Fibroblast of lung (primary cell): ENCODE data around the gene STAB2. TPM values are rescaled to one million over a fixed set of nuclear protein-coding genes. Genes with fewer than 3 reads are reported as not detected.

Experiments used
- DNase-seq, 2 donors: peaks; one replicate each; pipeline versions ENCODE4 v3.0.0 to v3.0.0-alpha.2; 2010; ENCODE audit warnings: low read depth in 2 of 2
- H2AFZ ChIP-seq: 2 replicates; pipeline ENCODE4 v1.5.1; 2012; ENCODE audit warnings: low read length, control low read depth, inconsistent platforms
- H3K27ac ChIP-seq: 2 replicates; pipeline ENCODE4 v1.5.1; 2011; ENCODE audit warnings: low read length, control low read depth; ENCODE audit not compliant: insufficient read depth
- H3K27me3 ChIP-seq: 2 replicates; pipeline ENCODE4 v1.5.1; 2011; ENCODE audit warnings: mild to moderate bottlenecking, low read length; ENCODE audit not compliant: control insufficient read depth, insufficient read depth
- H3K36me3 ChIP-seq: 2 replicates; pipeline ENCODE4 v1.5.1; 2011; ENCODE audit warnings: low read length; ENCODE audit not compliant: control insufficient read depth, insufficient read depth
- H3K4me1 ChIP-seq: 2 replicates; pipeline ENCODE4 v1.5.1; 2011; ENCODE audit warnings: low read length; ENCODE audit not compliant: control insufficient read depth, insufficient read depth; ENCODE audit errors: extremely low read depth
- H3K4me2 ChIP-seq: 2 replicates; pipeline ENCODE4 v1.5.1; 2011; ENCODE audit warnings: low read length, control low read depth; ENCODE audit not compliant: insufficient read depth; ENCODE audit errors: extremely low read depth
- H3K4me3 ChIP-seq, 4 experiments: fragments of 200-600 bp in 1 of 4; sonication (generic) in 1 of 4; replicated peaks in 1 of 4; 2 replicates each; pipeline ENCODE4 v1.5.1; 2011 to 2016; ENCODE audit warnings: low read length in 4 of 4, low read depth in 3 of 4, mild to moderate bottlenecking in 3 of 4, control low read depth in 2 of 4, inconsistent platforms in 1 of 4, mixed read lengths in 1 of 4; ENCODE audit not compliant: insufficient read depth in 1 of 4; ENCODE audit errors: control extremely low read depth in 1 of 4
- H3K79me2 ChIP-seq: 2 replicates; pipeline ENCODE4 v1.5.1; 2012; ENCODE audit warnings: mild to moderate bottlenecking, low read length, inconsistent platforms; ENCODE audit not compliant: control insufficient read depth, insufficient read depth
- H3K9ac ChIP-seq: 2 replicates; pipeline ENCODE4 v1.5.1; 2011; ENCODE audit warnings: mild to moderate bottlenecking, low read length, control low read depth; ENCODE audit not compliant: insufficient read depth
- H3K9me3 ChIP-seq: 2 replicates; pipeline ENCODE4 v1.5.1; 2012; ENCODE audit warnings: low read depth, low read length; ENCODE audit not compliant: control insufficient read depth, insufficient read depth
- H4K20me1 ChIP-seq: 2 replicates; pipeline ENCODE4 v1.5.1; 2011; ENCODE audit warnings: low read length; ENCODE audit not compliant: control insufficient read depth, insufficient read depth; ENCODE audit errors: extremely low read depth
- EZH2 ChIP-seq: IDR thresholded peaks from 2 replicates; pipeline ENCODE4 v1.5.1; 2012; ENCODE audit warnings: low read length, control low read depth, mild to moderate bottlenecking; ENCODE audit errors: missing control alignments
- polyA plus RNA-seq, 2 donors: library from polyadenylated mRNA; depleted of rRNA in 1 of 2; stranded (reverse) in 1 of 2; unstranded in 1 of 2; fragments of >200 nt; gene quantifications; 2 replicates each; pipeline ENCODE4 v1.2.1, GENCODE V29; 2011 to 2012; ENCODE audit warnings: missing spikeins in 1 of 2
- total RNA-seq: library from RNA; depleted of rRNA; stranded (reverse); fragments of >200 nt; gene quantifications from 2 replicates; pipeline ENCODE4 v1.2.1, GENCODE V29; 2014
- TF ChIP-seq, protein P1 (sequence below), 2 donors: IDR thresholded peaks in 1 of 2; conservative IDR thresholded peaks in 1 of 2; 1 replicate in 1 of 2; 2 replicates in 1 of 2; pipeline ENCODE4 v1.5.1; 2011 to 2012; ENCODE audit warnings: low read length in 2 of 2, control low read depth in 1 of 2, inconsistent platforms in 1 of 2, low read depth in 1 of 2, mild to moderate bottlenecking in 1 of 2

STAB2 gene
- total and polyA plus RNA-seq, 2 donors (not counting 1 experiment from before 2014, with no cell fraction given): not detected

GRCh38 chr12:103780992-103781391, 193.9 kb downstream of the STAB2 start:
- Histone ChIP-seq H3K4me1 (peaks cover 5% of the 10 kb centered on the region), H3K27me3 (no peaks in the 10 kb centered on the region), H3K79me2 (no peaks in the 10 kb centered on the region), H3K9ac (no peak overlapping the region), H2AFZ (no peak overlapping the region), H3K36me3 (peaks cover 13% of the 10 kb centered on the region), H3K9me3 (no peaks in the 10 kb centered on the region), H3K4me3 (no peak overlapping the region), H3K27ac (no peak overlapping the region), H4K20me1 (no peaks in the 10 kb centered on the region), H3K4me2 (no peak overlapping the region)
- DNase-seq: no peak
- TF ChIP-seq, protein P1, sequence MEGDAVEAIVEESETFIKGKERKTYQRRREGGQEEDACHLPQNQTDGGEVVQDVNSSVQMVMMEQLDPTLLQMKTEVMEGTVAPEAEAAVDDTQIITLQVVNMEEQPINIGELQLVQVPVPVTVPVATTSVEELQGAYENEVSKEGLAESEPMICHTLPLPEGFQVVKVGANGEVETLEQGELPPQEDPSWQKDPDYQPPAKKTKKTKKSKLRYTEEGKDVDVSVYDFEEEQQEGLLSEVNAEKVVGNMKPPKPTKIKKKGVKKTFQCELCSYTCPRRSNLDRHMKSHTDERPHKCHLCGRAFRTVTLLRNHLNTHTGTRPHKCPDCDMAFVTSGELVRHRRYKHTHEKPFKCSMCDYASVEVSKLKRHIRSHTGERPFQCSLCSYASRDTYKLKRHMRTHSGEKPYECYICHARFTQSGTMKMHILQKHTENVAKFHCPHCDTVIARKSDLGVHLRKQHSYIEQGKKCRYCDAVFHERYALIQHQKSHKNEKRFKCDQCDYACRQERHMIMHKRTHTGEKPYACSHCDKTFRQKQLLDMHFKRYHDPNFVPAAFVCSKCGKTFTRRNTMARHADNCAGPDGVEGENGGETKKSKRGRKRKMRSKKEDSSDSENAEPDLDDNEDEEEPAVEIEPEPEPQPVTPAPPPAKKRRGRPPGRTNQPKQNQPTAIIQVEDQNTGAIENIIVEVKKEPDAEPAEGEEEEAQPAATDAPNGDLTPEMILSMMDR (conservative IDR thresholded peaks at IDR 0.05 in 1 of 2, IDR thresholded peaks at IDR 0.05 in 1 of 2; ENCODE audit: low read depth in 1 of 2, low read length in 2 of 2): no peak
- no peak for TF ChIP-seq EZH2

- H3K36me3 ChIP-seq: peaks cover 9% of the 10 kb centered on the region
- DNase-seq: no peak
- H3K9ac ChIP-seq: no peak overlapping the region
- H3K9me3 ChIP-seq: no peaks in the 10 kb centered on the region
- no peaks in the 10 kb centered on the region for H3K79me2 ChIP-seq
- H3K4me3 ChIP-seq: no peak overlapping the region
- H3K27me3 ChIP-seq: no peaks in the 10 kb centered on the region
- H3K4me1 ChIP-seq: peaks cover 5% of the 10 kb centered on the region
- no peak overlapping the region for H2AFZ ChIP-seq
- TF ChIP-seq, protein P1 (conservative IDR thresholded peaks at IDR 0.05 in 1 of 2, IDR thresholded peaks at IDR 0.05 in 1 of 2; ENCODE audit: low read depth in 1 of 2, low read length in 2 of 2): no peak
- no peak for TF ChIP-seq EZH2
- H4K20me1 ChIP-seq: no peaks in the 10 kb centered on the region
- H3K4me2 ChIP-seq: no peak overlapping the region
- no peak overlapping the region for H3K27ac ChIP-seq
Observed at GRCh38 chr12:103782399-103782798, 195.3 kb downstream of the STAB2 start.

GRCh38 chr12:103783744-103784664, 196.9 kb downstream of the STAB2 start:
- no peak overlapping the region for H2AFZ ChIP-seq
- no peaks in the 10 kb centered on the region for H3K79me2 ChIP-seq
- no peak overlapping the region for H3K9ac ChIP-seq
- H3K4me1 ChIP-seq: peaks cover 5% of the 10 kb centered on the region
- no peaks in the 10 kb centered on the region for H3K9me3 ChIP-seq
- H4K20me1 ChIP-seq: no peaks in the 10 kb centered on the region
- no peak overlapping the region for H3K27ac ChIP-seq
- no peak overlapping the region for H3K4me3 ChIP-seq
- peaks cover 8% of the 10 kb centered on the region for H3K36me3 ChIP-seq
- DNase-seq: no peak
- H3K4me2 ChIP-seq: no peak overlapping the region
- TF ChIP-seq EZH2: no peak
- TF ChIP-seq, protein P1 (conservative IDR thresholded peaks at IDR 0.05 in 1 of 2, IDR thresholded peaks at IDR 0.05 in 1 of 2; ENCODE audit: low read depth in 1 of 2, low read length in 2 of 2): no peak
- no peaks in the 10 kb centered on the region for H3K27me3 ChIP-seq
